Activated CD8-positive, alpha-beta T cell treated with anti-CD3 and anti-CD28 coated beads for 36 hours (primary cell): ENCODE results near the gene ZNF497. TPM values are rescaled to one million over a fixed set of nuclear protein-coding genes. Genes with fewer than 3 reads are reported as not detected.

Experiments used
- ATAC-seq: fragments of 200-7000 bp; cut with Tn5 transposase; one replicate; pipeline ENCODE4 v1.10.0; 2021; ENCODE audit warnings: mild to moderate bottlenecking, moderate library complexity
- CTCF ChIA-PET: fragments of 350-600 bp; sonication (Branson Sonifier 250); formaldehyde crosslinking; loops from one replicate; lab custom pipeline; 2021; ENCODE audit warnings: antibody characterized with exemption; lab: Charles Lee
- POLR2A ChIA-PET: fragments of 350-600 bp; sonication (Branson Sonifier 250); formaldehyde crosslinking; loops from one replicate; lab custom pipeline; 2021; ENCODE audit warnings: antibody characterized with exemption; lab: Charles Lee
- DNase-seq: peaks from one replicate; pipeline ENCODE4 v3.0.0-alpha.2; 2020
- H3K27ac Mint-ChIP-seq: one replicate; pipeline ENCODE4 v1.8.0; 2021; ENCODE audit warnings: mild to moderate bottlenecking, mixed read lengths
- H3K27me3 Mint-ChIP-seq: one replicate; pipeline ENCODE4 v1.8.0; 2021; ENCODE audit warnings: mixed read lengths
- H3K36me3 Mint-ChIP-seq: one replicate; pipeline ENCODE4 v1.8.0; 2021; ENCODE audit warnings: low read depth, mixed read lengths
- H3K4me1 Mint-ChIP-seq: one replicate; pipeline ENCODE4 v1.8.0; 2021; ENCODE audit warnings: low read depth, mixed read lengths
- H3K4me3 Mint-ChIP-seq: one replicate; pipeline ENCODE4 v1.8.0; 2021; ENCODE audit warnings: mild to moderate bottlenecking, moderate library complexity, mixed read lengths
- H3K9me3 Mint-ChIP-seq: one replicate; pipeline ENCODE4 v1.8.0; 2021; ENCODE audit warnings: mixed read lengths
- CTCF ChIP-seq: fragments of 200-600 bp; IDR thresholded peaks from one replicate; pipeline ENCODE4 v1.8.0; 2022; ENCODE audit warnings: antibody characterized with exemption, mild to moderate bottlenecking
- intact Hi-C: fragments of 100-400 bp; cut with micrococcal nuclease; formaldehyde crosslinking; loops from one replicate; pipeline ENCODE4 v1.10.0; 2022
- total RNA-seq, 2 experiments: library from RNA; stranded (reverse); gene quantifications; one replicate each; pipeline ENCODE4 v1.2.3, GENCODE V29; 2021

Gene ZNF497
- total RNA-seq, 2 experiments from 2014 or later = 1.3 to 1.6 TPM

DNA sequence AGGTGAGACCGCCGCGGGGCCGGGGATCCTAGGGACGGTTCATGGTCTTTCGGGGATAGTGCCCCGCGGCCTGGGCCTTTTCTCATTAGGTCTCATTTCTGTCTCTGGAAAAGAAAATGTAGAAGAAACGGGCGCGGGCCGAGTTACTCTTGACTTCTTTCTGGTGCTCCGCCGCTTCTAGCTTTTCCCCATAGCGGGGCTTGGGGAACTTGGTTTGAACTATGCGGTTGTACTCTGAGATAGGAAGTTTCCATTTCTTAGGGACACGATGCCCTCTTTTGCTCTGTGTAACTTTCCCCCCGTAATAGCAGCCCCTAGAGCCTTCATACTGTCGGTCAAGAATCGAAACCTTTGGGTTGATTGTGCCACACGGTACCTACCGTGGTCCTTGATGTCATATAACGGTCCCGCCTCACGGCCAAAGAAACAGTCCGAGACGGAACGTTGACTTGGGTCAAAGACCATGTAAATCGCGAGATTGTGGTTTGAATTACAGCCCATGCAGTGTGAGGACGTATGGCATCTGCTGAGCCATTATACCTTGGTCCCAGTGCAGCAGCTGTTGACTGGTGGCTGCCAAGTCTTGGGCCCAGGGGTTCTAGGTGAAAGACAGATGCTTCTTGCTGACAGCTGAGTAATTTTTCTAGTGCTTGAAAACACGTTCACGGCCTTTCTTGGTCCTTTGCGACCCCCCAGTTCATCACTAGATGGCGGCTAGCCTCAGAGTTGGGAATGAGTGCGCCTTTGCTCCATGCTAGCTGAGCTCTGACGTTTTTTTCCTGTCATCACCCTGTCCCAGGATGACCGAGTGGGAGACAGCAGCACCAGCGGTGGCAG lies 25.0 kb upstream of the ZNF497 start:
- no peak for TF ChIP-seq CTCF
- intact Hi-C loops = loop anchor here (5.0 kb wide), 1 partner anchor 80 kb away; the partner anchor contains the start of gene ERVK3-1
- POLR2A ChIA-PET = interaction anchor here (0.6 to 5.0 kb wide), 7 partner anchors 10 to 156 kb away, joined by 3 to 45 read pairs (median 5); partner anchors contain the start of genes RNF225, TRIM28 and ZBTB45

DNA sequence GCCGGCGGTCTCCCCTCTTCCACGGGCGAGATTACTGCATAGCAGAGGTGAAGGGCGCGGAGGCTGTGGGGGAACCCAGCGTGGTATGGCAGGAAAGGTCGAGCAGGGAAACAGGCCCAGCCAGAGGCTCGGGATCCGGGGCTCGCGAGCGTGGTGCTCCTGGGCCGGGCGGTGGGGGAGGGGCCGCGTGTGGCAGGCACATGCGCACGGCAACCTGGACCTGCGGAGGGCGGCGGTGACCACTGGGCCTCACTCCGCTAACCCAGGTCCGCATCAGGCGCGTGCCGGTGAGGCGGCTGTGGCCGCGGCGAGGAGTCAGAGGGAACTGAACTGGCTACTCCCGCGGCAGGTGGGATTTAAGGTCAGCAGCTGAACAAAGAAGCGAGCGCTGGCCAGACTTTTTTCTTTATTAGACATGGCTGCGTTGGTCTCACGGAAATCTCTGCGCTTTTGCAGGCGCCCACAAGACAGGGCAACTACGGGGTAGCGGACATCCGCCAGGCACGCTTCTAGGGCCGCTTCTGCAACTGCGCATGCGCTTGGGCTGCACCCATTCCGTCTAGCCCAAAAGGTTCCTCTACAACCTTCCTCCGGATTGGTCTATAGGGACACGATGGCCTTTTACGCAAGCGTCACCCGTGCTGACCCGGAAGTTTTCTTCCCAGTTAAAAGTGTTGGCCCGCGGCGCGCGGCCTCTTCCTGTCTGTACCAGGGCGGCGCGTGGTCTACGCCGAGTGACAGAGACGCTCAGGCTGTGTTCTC lies 24.2 kb upstream of the ZNF497 start, which contains the start of gene RPS5:
TSS of gene RPS5 (plus strand) at position 694 of the 762 bp plus-strand sequence. CDS start 869 bp downstream, outside the sequence.
- peaks cover 35% of the 10 kb centered on the region for H3K4me1 Mint-ChIP-seq
- H3K4me3 Mint-ChIP-seq = peak within 1 kb of the TSS; percentile 97
- DNase-seq (peak; percentile 97), ATAC-seq (peak; percentile 91)
- peak within 1 kb of the TSS; percentile 98 for H3K27ac Mint-ChIP-seq
- peaks cover 40% of the 10 kb centered on the region for H3K36me3 Mint-ChIP-seq
- no peaks in the 10 kb centered on the region for H3K9me3 Mint-ChIP-seq
- ChIA-PET POLR2A (interaction anchor here (0.6 to 5.0 kb wide), 11 partner anchors 11 to 158 kb away, joined by 3 to 45 read pairs (median 3); partner anchors contain the start of genes RNF225, TRIM28 and ZBTB45), CTCF (no interaction called here)
- intact Hi-C loops = loop anchor here (5.0 kb wide), 1 partner anchor 79 kb away; the partner anchor contains the start of gene ERVK3-1
- no peaks in the 10 kb centered on the region for H3K27me3 Mint-ChIP-seq
- no peak for TF ChIP-seq CTCF

More for the DNA sequence above, 25.0 kb upstream of the ZNF497 start:
- no peak for DNase-seq
- CTCF ChIA-PET = no interaction called here
- Mint-ChIP-seq H3K9me3 (no peaks in the 10 kb centered on the region), H3K4me1 (peaks cover 34% of the 10 kb centered on the region), H3K27ac (peak overlapping the region; percentile 98), H3K36me3 (peaks cover 46% of the 10 kb centered on the region), H3K27me3 (no peaks in the 10 kb centered on the region), H3K4me3 (peak overlapping the region; percentile 97)
- no peak for ATAC-seq

GRCh38 chr19:58385891-58386575 lies 23.5 kb upstream of the ZNF497 start:
- Mint-ChIP-seq H3K4me1 (peaks cover 34% of the 10 kb centered on the region), H3K27ac (peak overlapping the region; percentile 98), H3K36me3 (peaks cover 36% of the 10 kb centered on the region), H3K4me3 (peak overlapping the region; percentile 97), H3K9me3 (no peaks in the 10 kb centered on the region), H3K27me3 (no peaks in the 10 kb centered on the region)
- POLR2A ChIA-PET = interaction anchor here (0.6 to 5.0 kb wide), 9 partner anchors 12 to 157 kb away, joined by 3 to 45 read pairs (median 4); partner anchors contain the start of genes RNF225 and ZBTB45
- DNase-seq = peak; percentile 52
- CTCF ChIA-PET = no interaction called here
- ATAC-seq = no peak
- no peak for TF ChIP-seq CTCF
- intact Hi-C loops = loop anchor here (5.0 kb wide), 1 partner anchor 79 kb away; the partner anchor contains the start of gene ERVK3-1

DNA sequence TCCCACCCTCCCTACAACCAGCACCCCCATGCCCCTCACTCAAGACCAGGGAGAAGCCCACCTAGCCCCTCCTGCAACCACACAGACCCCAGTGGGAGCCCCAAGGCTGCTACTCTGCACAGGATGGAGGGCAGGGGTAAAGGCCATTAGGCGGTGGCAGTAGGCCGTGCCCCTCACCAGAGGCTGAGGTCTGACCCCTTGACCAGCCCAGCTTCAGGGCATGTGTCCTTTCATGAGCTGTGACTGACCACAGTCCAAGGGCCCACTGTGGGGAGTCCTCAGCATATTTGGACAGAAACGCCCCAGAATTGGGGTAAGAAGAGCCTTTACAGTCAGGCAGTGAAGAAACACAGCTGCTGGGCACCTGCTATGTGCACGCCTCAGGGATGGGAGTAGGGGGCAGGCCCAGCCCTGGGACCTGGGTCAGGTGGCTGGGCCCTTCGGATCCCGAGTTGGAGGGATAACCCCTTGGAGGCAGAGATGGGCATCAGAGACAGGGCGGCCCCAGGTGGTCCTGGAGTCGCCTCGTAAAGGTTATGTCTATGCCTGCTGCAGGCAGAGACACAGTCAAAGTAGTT lies 22.9 kb upstream of the ZNF497 start:
- CTCF ChIA-PET = no interaction called here
- H3K4me3 Mint-ChIP-seq = peak overlapping the region; percentile 97
- peak overlapping the region; percentile 98 for H3K27ac Mint-ChIP-seq
- H3K27me3 Mint-ChIP-seq = no peaks in the 10 kb centered on the region
- H3K4me1 Mint-ChIP-seq = peaks cover 28% of the 10 kb centered on the region
- ATAC-seq = no peak
- POLR2A ChIA-PET = interaction anchor here (1.4 to 5.0 kb wide), 5 partner anchors 12 to 134 kb away, joined by 3 to 45 read pairs (median 7); partner anchors contain the start of genes RNF225 and ZBTB45
- TF ChIP-seq CTCF = no peak
- peaks cover 30% of the 10 kb centered on the region for H3K36me3 Mint-ChIP-seq
- intact Hi-C loops = loop anchor here (5.0 kb wide), 1 partner anchor 78 kb away; the partner anchor contains the start of gene ERVK3-1
- no peak for DNase-seq
- H3K9me3 Mint-ChIP-seq = no peaks in the 10 kb centered on the region
